GM18499 (cell line): Measurements from ENCODE around the gene SH2D3C.

ENCODE experiments used
- ATAC-seq: cut with Tn5 transposase; IDR thresholded peaks from one replicate; pipeline ENCODE4 v1.9.1; 2021; ENCODE audit warnings: moderate number of reproducible peaks; ENCODE audit not compliant: insufficient read depth, unreplicated experiment

The SH2D3C gene

DNA sequence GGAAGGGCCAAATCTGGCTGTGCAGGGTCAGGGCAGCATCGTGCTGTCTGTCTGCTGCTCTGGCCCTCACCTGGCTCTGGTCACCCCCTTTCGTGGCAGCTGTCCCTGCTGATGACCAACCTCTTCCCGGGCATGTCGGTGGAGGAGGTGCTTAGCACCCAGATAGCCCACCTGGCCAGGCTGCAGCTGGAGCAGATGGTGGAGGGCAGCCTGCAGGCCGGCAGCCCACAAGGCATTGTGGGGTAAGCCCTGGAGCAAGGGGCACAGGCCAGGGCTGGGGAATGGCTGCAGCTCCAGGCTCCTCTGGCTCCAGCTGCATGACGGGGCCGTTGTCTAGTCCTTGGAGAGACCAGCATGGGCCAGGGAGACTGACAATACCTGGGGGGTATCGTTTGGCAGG is 51.6 kb downstream of the SH2D3C start:
- no peak for ATAC-seq

DNA sequence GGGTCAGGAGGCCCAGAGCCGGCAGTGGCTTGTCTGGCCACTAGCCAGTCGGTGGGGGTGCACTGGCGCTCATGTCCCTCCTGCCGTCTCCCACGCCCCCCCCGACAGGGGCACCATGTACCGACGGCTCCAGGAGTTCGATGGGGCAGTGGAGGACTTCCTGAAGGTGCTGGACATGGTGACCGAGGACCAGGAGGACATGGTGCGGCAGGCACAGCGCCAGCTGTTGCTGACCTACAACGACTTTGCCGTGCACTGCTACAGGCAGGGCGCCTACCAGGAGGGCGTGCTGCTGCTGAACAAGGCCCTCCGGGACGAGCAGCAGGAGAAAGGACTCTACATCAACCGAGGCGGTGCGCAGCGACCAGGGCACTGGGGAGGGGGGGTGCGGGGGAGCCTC is 54.5 kb downstream of the SH2D3C start:
- ATAC-seq, result no peak

DNA sequence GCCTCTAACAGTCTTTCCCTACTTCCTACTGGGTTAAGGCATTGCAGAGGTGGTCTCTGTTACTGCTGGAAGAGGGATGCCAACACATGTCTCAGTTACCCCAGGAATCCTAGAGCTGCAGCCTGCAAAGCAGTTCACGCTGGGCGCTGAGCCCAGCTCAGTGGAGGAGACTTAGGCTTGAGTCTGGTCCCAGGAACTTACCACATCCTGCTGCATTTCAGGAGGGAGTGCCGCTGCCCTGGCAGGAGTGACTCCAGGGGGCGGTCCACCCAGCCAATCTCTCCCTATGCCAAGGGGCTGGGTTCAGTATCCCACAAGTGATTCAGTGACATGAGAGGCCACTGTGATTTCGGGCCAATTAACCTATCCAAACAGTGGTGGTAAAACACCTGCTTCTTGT is 55.0 kb downstream of the SH2D3C start:
- ATAC-seq, result no peak

DNA sequence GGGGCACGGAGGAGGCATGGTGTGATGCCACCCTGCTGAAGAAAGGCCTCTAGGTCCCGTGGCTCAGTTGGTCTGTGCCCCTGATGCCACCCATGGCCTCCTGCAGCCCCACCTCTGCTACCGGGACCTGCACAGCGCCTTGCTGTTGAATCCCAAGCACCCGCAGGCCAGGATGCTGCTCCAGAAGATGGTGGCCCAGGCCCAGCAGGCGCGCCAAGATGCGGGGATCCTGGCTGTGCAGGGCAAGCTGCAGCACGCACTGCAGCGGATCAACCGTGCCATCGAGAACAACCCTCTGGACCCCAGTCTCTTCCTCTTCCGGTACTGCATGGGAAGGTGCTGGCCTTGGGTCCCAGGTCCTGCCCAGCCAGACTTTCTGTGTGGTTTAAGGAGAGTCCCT is 55.5 kb downstream of the SH2D3C start:
- no peak for ATAC-seq

DNA sequence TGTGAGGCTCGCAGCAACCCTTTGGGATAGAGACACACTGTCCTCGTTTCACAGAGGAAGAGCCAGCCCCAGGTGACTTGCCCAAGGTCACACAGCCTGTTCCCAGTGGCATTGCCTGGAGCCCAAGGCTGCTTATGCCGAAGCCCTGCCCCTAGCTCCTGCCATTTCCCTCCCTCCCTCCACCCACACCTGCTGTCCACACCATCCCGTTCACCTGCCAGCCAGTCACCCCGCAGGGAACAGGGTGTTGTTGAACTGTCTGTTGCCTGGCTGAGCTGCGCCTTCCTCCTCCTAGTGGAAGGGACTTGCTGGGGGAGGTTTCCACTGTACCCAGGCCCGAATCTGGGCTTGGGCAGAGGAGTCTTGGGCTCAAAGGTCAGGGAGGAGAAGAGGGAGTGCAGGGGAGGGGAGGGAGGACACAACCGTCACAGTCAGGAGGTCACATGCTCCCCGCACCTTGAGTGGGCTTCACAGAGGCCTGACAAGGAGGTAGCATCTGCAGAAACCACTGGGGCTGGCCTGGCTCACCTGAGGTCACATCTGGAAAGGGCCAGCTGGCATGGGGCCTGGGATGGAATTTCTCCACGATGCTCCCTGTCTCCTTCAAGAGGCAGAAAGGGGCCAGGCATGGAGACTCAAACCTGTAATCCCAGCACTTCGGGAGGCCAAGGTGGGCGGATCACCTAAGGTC is 56.3 kb downstream of the SH2D3C start:
- no peak for ATAC-seq

DNA sequence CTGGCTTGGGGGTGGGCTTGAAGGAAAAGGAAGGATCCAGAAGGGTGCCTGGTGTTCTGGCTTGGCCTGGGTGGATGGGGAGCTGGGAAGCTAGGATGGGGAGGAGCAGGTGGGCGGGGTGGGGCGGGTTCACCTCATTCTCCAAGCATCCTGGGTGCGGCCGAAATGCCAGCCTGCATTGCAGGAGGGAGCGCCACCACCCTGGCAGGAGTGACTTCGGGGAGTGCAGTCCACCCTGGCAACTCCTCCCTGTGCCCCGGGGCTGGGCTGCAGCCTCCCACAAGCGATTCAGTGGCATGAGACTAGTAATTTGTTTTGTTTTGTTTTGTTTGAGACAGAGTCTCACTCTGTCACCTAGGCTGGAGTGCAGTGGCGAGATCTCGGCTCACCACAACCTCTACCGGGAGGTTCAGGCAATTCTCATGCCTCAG is 57.1 kb downstream of the SH2D3C start:
- ATAC-seq, result no peak

DNA sequence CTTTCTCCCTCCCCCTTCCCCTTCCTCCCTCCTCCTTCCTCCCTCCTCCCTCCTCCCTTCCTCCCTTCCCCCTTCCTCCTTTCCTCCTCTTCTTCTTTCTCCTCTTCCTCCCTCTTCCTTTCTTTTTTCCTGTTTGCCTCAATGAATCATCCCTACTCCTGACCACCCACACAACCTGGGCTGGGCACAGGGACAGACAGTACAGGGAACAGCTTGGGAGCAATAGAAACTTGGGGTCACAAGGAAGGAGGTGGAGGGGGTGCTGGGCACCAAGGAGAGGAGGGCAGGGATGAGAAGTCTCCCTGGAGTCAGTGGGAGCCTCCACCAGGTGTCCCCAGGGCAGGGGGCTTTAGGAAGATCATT is 57.6 kb downstream of the SH2D3C start:
- no peak for ATAC-seq

DNA sequence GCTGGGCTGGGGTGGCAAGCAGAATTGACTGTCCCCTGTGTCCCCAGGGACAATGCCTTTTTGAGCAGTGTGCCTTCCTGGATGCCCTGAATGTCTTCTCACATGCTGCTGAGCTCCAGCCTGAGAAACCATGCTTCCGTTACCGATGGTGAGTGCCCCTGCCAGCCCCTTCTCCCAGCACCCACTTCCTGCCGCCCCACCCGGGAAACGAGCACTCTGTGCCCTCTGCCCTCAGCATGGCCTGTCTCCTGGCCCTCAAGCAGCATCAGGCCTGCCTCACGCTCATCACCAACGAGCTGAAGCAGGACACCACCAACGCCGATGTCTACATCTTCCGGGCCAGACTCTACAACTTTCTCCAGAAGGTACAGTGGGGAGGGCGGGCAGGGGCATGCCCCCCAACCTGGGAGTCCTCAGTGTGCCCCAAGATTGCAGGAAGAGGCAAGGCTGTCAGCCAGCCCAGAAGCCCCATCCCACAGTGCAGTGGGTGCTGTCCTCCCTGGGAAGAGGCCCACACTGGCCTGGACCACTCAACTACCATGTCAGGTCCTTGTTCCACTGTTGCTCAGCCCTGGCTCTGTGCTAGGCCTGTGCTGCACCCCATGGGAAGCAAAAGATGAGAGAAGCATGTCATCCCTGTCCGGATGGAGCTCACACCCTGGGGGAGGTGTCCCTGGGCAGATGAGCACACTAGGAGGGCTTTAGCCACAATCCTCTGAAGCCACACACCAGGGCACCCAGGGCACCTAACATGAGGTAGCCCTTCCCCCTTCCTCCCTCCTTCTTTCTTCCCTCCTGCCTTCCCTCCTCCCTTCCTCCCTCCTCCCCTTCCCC is 58.2 kb downstream of the SH2D3C start:
- no peak for ATAC-seq

DNA sequence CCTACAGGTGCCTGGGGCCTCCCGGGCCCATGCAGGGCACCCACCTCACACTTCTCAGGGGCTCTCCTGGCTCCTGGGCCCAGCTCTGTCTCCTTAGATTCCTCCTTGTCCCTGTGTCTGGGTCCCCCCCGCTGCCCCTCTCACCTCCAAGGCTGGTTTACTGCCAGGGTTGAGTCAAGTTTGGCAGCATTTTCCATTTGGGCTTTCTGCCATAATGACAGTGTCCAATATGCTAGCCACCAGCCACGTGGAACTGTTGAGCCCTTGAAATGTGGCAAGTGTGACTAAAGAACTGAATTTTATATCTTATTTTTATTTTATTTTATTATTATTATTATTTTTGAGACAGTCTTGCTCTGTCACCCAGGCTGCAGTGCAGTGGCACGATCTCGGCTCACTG is 60.7 kb downstream of the SH2D3C start:
- ATAC-seq, result no peak

DNA sequence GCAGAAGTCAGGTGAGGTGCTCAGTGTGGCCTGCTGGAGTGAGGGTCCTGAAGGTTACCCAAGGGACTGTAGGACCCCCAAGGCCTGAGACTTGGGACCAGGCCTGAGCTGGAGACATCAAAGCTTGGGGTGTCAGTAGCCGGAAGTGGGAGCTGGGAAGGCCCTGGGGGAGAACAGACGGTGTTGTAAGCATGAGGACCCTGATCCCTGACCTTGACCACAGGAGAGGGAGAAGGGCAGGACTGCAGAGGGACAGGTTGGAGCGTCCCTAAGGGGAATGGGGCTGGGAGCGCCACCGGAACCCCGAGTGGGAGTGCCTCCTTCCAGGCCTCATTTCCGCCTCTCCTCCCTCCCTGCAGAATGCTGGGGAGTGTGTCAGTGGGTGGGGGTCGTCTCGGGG is 62.1 kb downstream of the SH2D3C start:
- ATAC-seq, result no peak

DNA sequence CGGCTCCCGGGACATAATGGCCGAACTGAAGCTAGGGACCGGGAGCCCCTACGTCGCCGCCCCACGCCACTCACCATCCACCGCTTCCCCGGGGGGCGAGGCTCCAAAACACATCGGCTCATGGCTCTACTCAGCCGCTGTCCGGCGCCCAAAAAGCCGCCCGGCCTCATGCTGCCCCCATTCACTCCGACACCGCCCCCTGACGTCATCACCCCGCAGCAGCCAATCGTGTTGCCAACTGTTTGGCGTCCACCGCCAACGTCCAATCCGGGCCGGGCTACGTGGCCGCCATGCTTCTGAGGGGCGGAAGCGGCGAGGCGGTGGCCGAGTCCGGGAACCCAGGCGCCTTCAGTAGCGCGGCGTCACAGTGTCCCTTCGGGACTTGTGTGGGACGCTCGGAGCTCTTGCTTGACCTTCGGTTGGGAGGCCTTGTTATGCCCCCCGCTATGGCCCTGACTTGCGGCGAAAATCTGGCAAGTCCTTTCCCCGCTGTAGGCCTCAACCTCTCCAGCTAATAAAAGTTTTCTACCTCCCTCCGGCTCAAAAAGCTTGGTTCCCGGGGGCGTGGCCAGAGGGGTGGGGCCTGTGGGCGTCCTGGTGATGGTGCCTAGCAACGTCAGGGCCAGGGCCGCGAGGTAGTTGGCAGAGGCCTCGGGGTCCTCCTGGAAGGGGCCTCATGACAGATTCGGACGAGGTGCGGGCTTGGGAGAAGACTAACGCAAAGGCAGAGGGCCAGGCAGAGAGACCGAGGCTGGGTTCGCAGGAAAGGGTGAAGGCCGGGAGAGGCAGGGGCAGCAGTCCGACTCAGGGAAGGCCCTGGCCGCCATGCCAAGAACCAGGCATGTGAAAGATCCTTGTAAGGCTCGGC is 62.8 kb downstream of the SH2D3C start, which contains the start of the genes PTRH1 and TTC16:
Gene PTRH1 (minus strand): TSS at position 194 of the 868 bp plus-strand sequence. CDS start 24 bp downstream, at position 170.
Gene TTC16 (plus strand): TSS at position 610 of the 868 bp plus-strand sequence. CDS start 67 bp downstream, at position 677.
- peak; percentile 71 for ATAC-seq

DNA sequence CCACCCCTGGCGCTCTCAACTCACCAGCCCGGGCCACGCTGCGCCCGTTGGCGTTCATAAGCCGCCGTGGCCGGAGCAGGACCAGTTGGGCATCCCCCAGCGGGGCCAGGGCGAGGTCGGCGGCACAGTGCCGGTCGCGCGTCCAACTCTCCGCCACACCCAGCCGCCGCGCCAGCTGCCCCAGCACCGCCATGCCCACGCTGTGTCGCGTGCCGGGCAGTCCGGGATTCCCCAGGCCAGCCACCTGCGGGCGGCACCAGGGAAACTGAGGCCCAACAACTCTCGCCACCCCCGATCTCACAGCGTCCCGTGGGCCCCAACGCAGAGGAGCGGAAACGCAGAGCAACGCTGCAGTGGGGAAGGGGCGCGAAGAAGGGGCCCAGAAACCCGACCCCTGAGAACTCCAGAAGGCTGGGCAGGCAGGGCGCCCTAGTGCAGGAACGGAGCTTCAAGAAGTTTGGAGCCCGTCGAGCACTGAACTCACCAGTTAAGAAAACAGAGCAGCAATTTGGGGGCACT is 63.5 kb downstream of the SH2D3C start:
- no peak for ATAC-seq

DNA sequence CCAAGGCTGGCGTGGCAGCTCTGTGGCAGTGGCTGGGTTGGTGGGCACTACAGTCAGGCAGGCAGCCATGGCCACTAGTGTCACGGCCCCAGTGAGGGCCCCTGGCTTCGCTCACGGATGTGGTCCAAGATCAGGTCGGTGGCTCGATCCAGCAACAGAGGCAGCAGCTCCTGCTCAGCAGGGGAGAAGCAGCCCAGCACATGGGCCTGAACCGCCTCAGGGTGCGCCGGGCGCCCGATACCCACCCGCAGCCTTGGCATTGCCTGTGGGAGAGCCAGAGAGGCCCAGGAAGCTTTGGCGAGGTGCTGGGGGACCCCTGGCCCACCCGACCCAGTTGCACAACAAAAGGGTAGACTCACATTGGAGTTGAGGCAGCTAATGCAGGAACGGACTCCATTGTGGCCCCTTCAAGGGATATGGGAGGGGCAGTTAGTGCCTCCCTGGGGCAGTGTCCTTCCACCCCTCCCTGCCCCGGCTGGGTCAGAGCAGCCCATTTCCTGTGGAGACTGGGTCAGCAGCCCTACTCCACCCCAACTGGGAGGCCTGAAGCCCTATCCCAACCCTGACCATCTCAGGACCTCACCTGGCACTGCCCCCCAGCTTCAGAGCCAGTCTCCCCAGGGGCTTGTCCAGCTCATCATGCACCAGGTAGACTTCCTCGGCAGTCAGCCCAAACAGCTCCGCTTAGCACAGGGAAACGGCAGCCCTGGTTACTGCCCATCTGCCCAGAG is 64.3 kb downstream of the SH2D3C start:
- ATAC-seq, result no peak

DNA sequence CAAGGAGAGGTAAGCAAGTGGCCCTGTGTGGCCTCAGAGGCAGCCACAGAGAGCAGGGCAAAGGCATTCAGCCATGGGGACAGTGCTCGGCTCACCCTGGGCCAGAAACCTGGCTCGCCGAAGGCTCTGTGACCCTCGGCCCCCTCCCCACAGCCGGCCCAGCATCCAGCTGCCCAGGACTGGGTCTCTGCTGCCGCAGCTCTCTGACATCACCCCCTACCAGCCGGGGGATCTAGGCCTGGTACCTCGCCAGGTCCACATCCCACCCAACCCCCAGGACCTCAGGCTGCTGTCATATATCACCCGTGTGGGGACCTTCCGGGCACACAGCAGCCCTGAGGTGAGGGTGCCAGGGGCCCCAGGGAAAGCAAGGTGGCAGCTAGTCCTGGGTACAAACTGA is 65.6 kb downstream of the SH2D3C start:
- no peak for ATAC-seq

DNA sequence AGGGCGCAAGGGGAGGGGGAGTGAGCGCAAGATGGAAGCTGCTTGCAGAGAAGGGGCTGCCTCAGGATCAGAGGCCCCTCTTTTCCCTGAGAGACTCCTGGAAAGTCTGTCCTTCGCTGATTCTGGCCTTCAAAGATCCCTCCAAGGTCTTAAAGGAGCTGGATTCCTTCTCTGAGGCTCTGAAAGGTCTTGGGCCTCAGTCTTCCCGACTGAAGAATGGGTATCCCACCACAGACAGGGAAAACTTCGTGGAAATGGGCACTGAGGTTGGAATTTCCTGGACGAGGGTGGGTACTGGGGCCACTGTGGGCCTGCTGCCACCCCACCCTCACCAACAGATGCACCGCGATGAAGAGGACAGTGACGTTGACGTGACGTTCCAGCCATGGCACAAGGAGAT is 66.1 kb downstream of the SH2D3C start:
- ATAC-seq, result no peak

DNA sequence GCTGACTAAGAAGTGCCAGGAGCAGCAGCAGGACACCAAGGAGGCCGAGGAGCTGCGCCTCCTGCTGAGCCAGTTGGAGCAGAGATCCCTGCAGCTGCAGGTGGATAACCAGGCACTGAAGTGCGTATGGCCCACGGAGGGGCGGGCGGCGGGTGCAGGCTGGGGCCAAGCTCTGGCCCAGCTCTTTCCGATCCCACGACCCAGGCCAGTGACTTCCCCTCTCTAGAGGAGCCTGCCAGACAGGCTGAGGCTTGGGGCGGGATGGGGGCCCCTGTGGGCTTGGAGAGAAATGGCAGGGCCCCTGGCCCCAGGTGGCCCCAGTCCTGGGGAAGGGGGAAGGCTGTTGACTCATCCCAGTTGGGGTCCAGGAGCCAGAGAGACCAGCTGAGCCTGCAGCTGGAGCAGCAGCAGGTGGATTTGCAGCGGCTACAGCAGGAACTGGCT is 66.6 kb downstream of the SH2D3C start:
- ATAC-seq, result no peak

DNA sequence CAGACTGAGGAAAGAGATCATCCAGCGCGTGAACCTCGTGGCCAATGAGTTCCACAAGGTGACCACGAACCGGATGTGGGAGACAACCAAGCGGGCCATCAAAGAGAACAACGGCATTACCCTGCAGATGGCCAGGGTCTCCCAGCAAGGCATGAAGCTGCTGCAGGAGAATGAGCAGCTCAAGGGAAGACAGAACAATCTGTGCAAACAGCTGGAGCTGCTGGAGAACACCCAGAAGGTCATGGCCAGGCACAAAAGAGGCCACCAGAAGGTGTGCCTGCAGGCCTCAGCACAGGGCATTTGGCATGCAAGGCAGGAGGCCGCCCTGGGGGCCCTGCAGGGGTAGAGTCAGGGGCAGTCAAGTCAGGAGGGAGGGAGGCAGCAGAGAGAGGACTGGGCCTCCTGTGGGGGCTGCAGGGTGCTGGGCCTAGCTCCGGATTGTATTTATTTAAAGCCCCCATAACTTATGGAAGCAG is 67.2 kb downstream of the SH2D3C start:
- ATAC-seq, result no peak

DNA sequence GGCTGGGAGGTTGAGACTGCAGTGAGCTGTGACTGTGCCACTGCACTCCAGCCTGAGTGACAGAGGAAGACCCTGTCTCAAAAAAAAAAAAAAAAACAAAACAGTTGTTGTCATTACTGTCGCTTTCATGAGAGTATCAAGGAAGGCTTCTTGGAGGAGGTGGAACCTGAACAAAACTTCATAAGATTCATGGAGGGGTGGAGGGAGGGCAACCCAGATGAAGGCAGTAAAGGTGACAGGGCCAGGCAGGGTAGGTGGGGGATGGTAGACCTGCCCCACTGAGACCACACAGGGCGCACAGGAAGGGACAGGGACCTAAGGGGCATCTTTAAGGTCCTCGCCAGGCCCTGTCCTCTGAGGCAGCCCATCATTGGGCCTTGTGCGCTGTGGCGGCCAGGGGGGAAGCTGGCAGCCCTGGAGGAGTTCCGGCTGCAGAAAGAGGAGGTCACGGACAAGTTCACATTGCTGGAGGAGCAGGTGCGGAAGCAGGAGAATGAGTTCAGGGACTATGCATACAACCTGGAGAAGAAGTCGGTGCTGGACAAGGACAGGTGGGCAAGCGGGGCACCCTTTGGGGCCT is 68.2 kb downstream of the SH2D3C start:
- no peak for ATAC-seq

DNA sequence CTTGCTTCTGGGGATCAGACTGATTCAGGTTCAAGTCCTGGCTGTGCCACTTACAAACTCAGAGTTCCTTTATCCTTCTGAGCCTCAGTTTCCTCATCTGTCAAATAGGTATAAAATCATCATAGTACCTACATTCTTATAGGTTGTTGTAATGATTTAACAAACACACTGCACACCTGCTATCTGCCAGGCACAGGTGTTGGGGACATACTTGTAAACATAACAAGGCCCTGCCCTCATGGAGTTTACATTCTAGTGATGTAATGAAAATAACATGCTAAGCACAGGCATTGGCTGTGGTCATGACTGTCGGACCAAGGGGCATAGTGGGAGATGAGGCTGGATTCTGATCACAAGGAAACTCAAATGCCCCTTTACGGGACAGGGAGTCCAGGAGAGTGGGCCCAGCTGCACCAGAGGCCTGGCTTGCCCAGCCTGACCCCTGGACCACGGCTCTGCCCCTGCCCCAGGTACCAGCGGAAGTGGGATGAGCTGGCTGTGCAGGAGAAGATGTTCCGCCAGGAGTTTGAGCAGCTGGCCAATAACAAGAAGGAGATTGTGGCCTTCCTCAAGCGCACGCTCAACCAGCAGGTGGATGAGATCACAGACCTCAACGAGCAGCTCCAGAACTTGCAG is 69.4 kb downstream of the SH2D3C start:
- ATAC-seq, result no peak
